ENCODE data around the gene CLEC1B. TPM values are rescaled to one million over a fixed set of nuclear protein-coding genes. Genes with fewer than 3 reads are reported as not detected.

The CLEC1B gene
- polyA plus RNA-seq, 1 experiment: not detected

Other genes with a start within 250 kb of the CLEC1B start
- not detected in 2 replicates for gene CD69, start 238.2 kb downstream of the CLEC1B start, polyA plus RNA-seq (2011; rRNA removed)
- gene KLRF1, start 171.6 kb downstream of the CLEC1B start, polyA plus RNA-seq (2011; rRNA removed): not detected in 2 replicates
- 1.4 and 2.1 TPM in 2 replicates for gene CLEC2B, start 129.8 kb downstream of the CLEC1B start, polyA plus RNA-seq (2011; rRNA removed)
- gene KLRF2, start 117.6 kb downstream of the CLEC1B start, polyA plus RNA-seq (2011; rRNA removed): not detected in 2 replicates
- gene CLEC2A, start 66.8 kb downstream of the CLEC1B start, polyA plus RNA-seq (2011; rRNA removed): not detected in 2 replicates
- gene CLEC12A, start 27.7 kb downstream of the CLEC1B start, polyA plus RNA-seq (2011; rRNA removed): not detected in 2 replicates
- 0.05 TPM in 1 of 2 replicates, not detected in the other for gene CLEC12B, start 11.5 kb upstream of the CLEC1B start, polyA plus RNA-seq (2011; rRNA removed)
- not detected in 2 replicates for gene CLEC9A, start 31.6 kb upstream of the CLEC1B start, polyA plus RNA-seq (2011; rRNA removed)
- gene CLEC1A, start 99.9 kb upstream of the CLEC1B start, polyA plus RNA-seq (2011; rRNA removed): not detected in 2 replicates
- gene CLEC7A, start 131.1 kb upstream of the CLEC1B start, polyA plus RNA-seq (2011; rRNA removed): not detected in 2 replicates
- gene OLR1, start 173.0 kb upstream of the CLEC1B start, polyA plus RNA-seq (2011; rRNA removed): 13.0 and 15.3 TPM in 2 replicates
- gene TMEM52B, start 179.9 kb upstream of the CLEC1B start, polyA plus RNA-seq (2011; rRNA removed): 7.2 and 8.3 TPM in 2 replicates
- gene GABARAPL1, start 213.8 kb upstream of the CLEC1B start, polyA plus RNA-seq (2011; rRNA removed): 181 and 196 TPM in 2 replicates

Measured in AG04450 (cell line).